ENCODE results near the gene NINJ1.

DNA sequence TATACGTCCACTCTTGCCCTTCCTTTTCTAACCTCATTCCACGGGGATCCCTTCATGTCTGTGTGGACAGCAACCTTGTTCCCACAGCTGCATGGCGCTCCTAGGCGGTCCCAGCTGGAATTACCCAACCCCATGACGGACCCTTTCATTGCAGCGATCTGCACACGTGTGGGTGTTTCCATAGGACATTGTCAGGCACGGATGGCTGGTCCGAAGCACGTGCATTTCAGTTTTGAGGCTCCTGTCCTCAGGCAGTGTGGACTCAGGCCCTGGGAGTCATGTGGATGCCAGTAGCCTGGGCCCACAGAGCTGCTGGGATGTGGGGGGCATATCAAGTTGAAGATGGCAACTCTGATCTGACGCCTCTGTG, 23.1 kb downstream of the NINJ1 start:
- no peak for TF ChIP-seq EZH2 (IDR thresholded peaks at IDR 0.05; ENCODE audit: low read length, unreplicated experiment)
- TF ChIP-seq, protein P1, sequence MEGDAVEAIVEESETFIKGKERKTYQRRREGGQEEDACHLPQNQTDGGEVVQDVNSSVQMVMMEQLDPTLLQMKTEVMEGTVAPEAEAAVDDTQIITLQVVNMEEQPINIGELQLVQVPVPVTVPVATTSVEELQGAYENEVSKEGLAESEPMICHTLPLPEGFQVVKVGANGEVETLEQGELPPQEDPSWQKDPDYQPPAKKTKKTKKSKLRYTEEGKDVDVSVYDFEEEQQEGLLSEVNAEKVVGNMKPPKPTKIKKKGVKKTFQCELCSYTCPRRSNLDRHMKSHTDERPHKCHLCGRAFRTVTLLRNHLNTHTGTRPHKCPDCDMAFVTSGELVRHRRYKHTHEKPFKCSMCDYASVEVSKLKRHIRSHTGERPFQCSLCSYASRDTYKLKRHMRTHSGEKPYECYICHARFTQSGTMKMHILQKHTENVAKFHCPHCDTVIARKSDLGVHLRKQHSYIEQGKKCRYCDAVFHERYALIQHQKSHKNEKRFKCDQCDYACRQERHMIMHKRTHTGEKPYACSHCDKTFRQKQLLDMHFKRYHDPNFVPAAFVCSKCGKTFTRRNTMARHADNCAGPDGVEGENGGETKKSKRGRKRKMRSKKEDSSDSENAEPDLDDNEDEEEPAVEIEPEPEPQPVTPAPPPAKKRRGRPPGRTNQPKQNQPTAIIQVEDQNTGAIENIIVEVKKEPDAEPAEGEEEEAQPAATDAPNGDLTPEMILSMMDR (conservative IDR thresholded peaks at IDR 0.05; ENCODE audit: low read depth, low read length), result no peak
- no peak for TF ChIP-seq EZH2phosphoT487 (IDR thresholded peaks at IDR 0.05; ENCODE audit: borderline replicate concordance, low read length)
